DOHH2 (cell line): ENCODE data around the gene THAP6.

Source experiments
- EZH2phosphoT487 ChIP-seq: fragments of 200-600 bp; sonication (generic); IDR thresholded peaks from 2 replicates; pipeline ENCODE4 v1.6.1; 2017; ENCODE audit warnings: borderline replicate concordance, mild to moderate bottlenecking, antibody characterized with exemption, low read length, moderate library complexity, mixed read lengths
- TF ChIP-seq, protein P1 (sequence below): fragments of 200-600 bp; sonication (generic); IDR thresholded peaks from one replicate; pipeline ENCODE4 v1.5.1; 2014; ENCODE audit warnings: antibody characterized with exemption, mild to moderate bottlenecking, low read depth, low read length; ENCODE audit not compliant: poor library complexity, severe bottlenecking

DNA sequence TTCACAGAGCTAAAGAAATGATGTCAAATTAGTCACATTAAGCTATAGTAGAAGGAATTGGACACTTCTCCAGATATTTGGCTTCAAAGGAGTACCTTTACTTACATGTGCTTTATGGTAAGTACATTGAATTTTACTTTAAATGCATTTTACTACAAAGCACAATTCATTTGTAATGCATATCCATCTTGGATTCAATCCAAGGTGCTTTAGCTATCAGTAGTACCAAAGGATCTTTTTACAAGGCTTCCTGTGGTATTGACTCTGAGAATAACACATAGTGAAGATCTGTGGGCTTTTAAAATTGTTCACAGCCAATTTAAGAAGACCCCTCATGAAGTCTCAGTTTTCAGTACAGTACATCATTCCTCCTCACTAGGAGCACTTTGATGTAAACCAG, 13.2 kb downstream of the THAP6 start:
- TF ChIP-seq, protein P1, sequence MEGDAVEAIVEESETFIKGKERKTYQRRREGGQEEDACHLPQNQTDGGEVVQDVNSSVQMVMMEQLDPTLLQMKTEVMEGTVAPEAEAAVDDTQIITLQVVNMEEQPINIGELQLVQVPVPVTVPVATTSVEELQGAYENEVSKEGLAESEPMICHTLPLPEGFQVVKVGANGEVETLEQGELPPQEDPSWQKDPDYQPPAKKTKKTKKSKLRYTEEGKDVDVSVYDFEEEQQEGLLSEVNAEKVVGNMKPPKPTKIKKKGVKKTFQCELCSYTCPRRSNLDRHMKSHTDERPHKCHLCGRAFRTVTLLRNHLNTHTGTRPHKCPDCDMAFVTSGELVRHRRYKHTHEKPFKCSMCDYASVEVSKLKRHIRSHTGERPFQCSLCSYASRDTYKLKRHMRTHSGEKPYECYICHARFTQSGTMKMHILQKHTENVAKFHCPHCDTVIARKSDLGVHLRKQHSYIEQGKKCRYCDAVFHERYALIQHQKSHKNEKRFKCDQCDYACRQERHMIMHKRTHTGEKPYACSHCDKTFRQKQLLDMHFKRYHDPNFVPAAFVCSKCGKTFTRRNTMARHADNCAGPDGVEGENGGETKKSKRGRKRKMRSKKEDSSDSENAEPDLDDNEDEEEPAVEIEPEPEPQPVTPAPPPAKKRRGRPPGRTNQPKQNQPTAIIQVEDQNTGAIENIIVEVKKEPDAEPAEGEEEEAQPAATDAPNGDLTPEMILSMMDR = no peak
- TF ChIP-seq EZH2phosphoT487 = no peak
